HG02798 (cell line): ENCODE results near the gene PARP15.

Source experiments
- ATAC-seq: cut with Tn5 transposase; IDR thresholded peaks from one replicate; pipeline ENCODE4 v1.9.1; 2021; ENCODE audit warnings: mild to moderate bottlenecking; ENCODE audit not compliant: unreplicated experiment, poor library complexity

PARP15 gene

GRCh38 chr3:122568755-122569154 is 8.7 kb upstream of the PARP15 start:
- no peak for ATAC-seq

- peak; percentile 24 for ATAC-seq
Observed at GRCh38 chr3:122572940-122573412, 4.5 kb upstream of the PARP15 start.

GRCh38 chr3:122576174-122576940 is 1.1 kb upstream of the PARP15 start:
- peak; percentile 84 for ATAC-seq

- ATAC-seq: no peak
Observed at GRCh38 chr3:122578069-122578740, 755 bp downstream of the PARP15 start.

GRCh38 chr3:122580470-122580869 is 3.0 kb downstream of the PARP15 start:
- no peak for ATAC-seq

GRCh38 chr3:122581622-122582021 is 4.2 kb downstream of the PARP15 start:
- ATAC-seq: no peak

GRCh38 chr3:122582390-122582789 is 4.9 kb downstream of the PARP15 start:
- no peak for ATAC-seq

- ATAC-seq: no peak
Observed at GRCh38 chr3:122586098-122586497, 8.6 kb downstream of the PARP15 start.

GRCh38 chr3:122586773-122587485 is 9.5 kb downstream of the PARP15 start:
- no peak for ATAC-seq

GRCh38 chr3:122587572-122587971 is 10.1 kb downstream of the PARP15 start:
- no peak for ATAC-seq

GRCh38 chr3:122589297-122589696 is 11.8 kb downstream of the PARP15 start:
- peak; percentile 64 for ATAC-seq

- no peak for ATAC-seq
Observed at GRCh38 chr3:122590610-122591009, 13.2 kb downstream of the PARP15 start.

- ATAC-seq: no peak
Observed at GRCh38 chr3:122594025-122594424, 16.6 kb downstream of the PARP15 start.

- ATAC-seq: no peak
Observed at GRCh38 chr3:122598151-122598550, 20.7 kb downstream of the PARP15 start.

- ATAC-seq: no peak
Observed at GRCh38 chr3:122598556-122598955, 21.1 kb downstream of the PARP15 start.

- ATAC-seq: no peak
Observed at GRCh38 chr3:122602011-122602710, 24.7 kb downstream of the PARP15 start.

GRCh38 chr3:122603056-122603455 is 25.6 kb downstream of the PARP15 start:
- ATAC-seq: no peak

- no peak for ATAC-seq
Observed at GRCh38 chr3:122606330-122606729, 28.9 kb downstream of the PARP15 start.

GRCh38 chr3:122608916-122609315 is 31.5 kb downstream of the PARP15 start:
- no peak for ATAC-seq

- ATAC-seq: peak; percentile 91
Observed at GRCh38 chr3:122609798-122610559, 32.5 kb downstream of the PARP15 start.
